ENCODE measurements around the gene TMEM108.

The TMEM108 gene

GRCh38 chr3:133162670-133163305 is 124.6 kb downstream of the TMEM108 start:
- no peak overlapping the region for H3K27ac ChIP-seq (ENCODE audit: low read depth, low read length)

GRCh38 chr3:133167340-133168024 is 129.3 kb downstream of the TMEM108 start:
- H3K9me3 ChIP-seq (ENCODE audit: control insufficient read depth, insufficient read depth, low read depth, low read length): peaks cover 14% of the 10 kb centered on the region; the same call in 1 of the 2 replicates
- no peaks in the 10 kb centered on the region for H3K4me1 ChIP-seq (ENCODE audit: control insufficient read depth, insufficient read depth, low read length)
- H3K36me3 ChIP-seq (ENCODE audit: control insufficient read depth, insufficient read depth, low read length): no peaks in the 10 kb centered on the region
- no peaks in the 10 kb centered on the region for H3K27me3 ChIP-seq (ENCODE audit: control insufficient read depth, insufficient read depth, low read length)
- H3K27ac ChIP-seq (ENCODE audit: low read depth, low read length): no peak overlapping the region
- no peak overlapping the region for H3K4me3 ChIP-seq (ENCODE audit: low read depth, low read length)
- H3K9ac ChIP-seq (ENCODE audit: low read length): no peak overlapping the region

More at GRCh38 chr3:133162670-133163305, 124.6 kb downstream of the TMEM108 start:
- Histone ChIP-seq H3K4me3 (ENCODE audit: low read depth, low read length) (no peak overlapping the region), H3K27me3 (ENCODE audit: control insufficient read depth, insufficient read depth, low read length) (no peaks in the 10 kb centered on the region), H3K9ac (ENCODE audit: low read length) (no peak overlapping the region), H3K36me3 (ENCODE audit: control insufficient read depth, insufficient read depth, low read length) (no peaks in the 10 kb centered on the region), H3K9me3 (ENCODE audit: control insufficient read depth, insufficient read depth, low read depth, low read length) (peaks cover 12% of the 10 kb centered on the region; the same call in 1 of the 2 replicates), H3K4me1 (ENCODE audit: control insufficient read depth, insufficient read depth, low read length) (no peaks in the 10 kb centered on the region)

- H3K9ac ChIP-seq (ENCODE audit: low read length): no peak overlapping the region
- H3K4me3 ChIP-seq (ENCODE audit: low read depth, low read length): no peak overlapping the region
- H3K27me3 ChIP-seq (ENCODE audit: control insufficient read depth, insufficient read depth, low read length): no peaks in the 10 kb centered on the region
- peaks cover 17% of the 10 kb centered on the region; the same call in 1 of the 2 replicates for H3K9me3 ChIP-seq (ENCODE audit: control insufficient read depth, insufficient read depth, low read depth, low read length)
- no peaks in the 10 kb centered on the region for H3K4me1 ChIP-seq (ENCODE audit: control insufficient read depth, insufficient read depth, low read length)
- H3K36me3 ChIP-seq (ENCODE audit: control insufficient read depth, insufficient read depth, low read length): no peaks in the 10 kb centered on the region
- H3K27ac ChIP-seq (ENCODE audit: low read depth, low read length): no peak overlapping the region
Observed at GRCh38 chr3:133168025-133168401, 129.8 kb downstream of the TMEM108 start.

GRCh38 chr3:133169331-133170068 is 131.3 kb downstream of the TMEM108 start:
- H3K36me3 ChIP-seq (ENCODE audit: control insufficient read depth, insufficient read depth, low read length): no peaks in the 10 kb centered on the region
- peaks cover 30% of the 10 kb centered on the region; the same call in 1 of the 2 replicates for H3K9me3 ChIP-seq (ENCODE audit: control insufficient read depth, insufficient read depth, low read depth, low read length)
- no peaks in the 10 kb centered on the region for H3K4me1 ChIP-seq (ENCODE audit: control insufficient read depth, insufficient read depth, low read length)
- H3K27ac ChIP-seq (ENCODE audit: low read depth, low read length): no peak overlapping the region
- no peaks in the 10 kb centered on the region for H3K27me3 ChIP-seq (ENCODE audit: control insufficient read depth, insufficient read depth, low read length)
- H3K9ac ChIP-seq (ENCODE audit: low read length): no peak overlapping the region
- no peak overlapping the region for H3K4me3 ChIP-seq (ENCODE audit: low read depth, low read length)

- Histone ChIP-seq H3K36me3 (ENCODE audit: control insufficient read depth, insufficient read depth, low read length) (no peaks in the 10 kb centered on the region), H3K4me1 (ENCODE audit: control insufficient read depth, insufficient read depth, low read length) (no peaks in the 10 kb centered on the region), H3K27me3 (ENCODE audit: control insufficient read depth, insufficient read depth, low read length) (no peaks in the 10 kb centered on the region), H3K9me3 (ENCODE audit: control insufficient read depth, insufficient read depth, low read depth, low read length) (peaks cover 27% of the 10 kb centered on the region; the same call in 1 of the 2 replicates), H3K9ac (ENCODE audit: low read length) (no peak overlapping the region), H3K4me3 (ENCODE audit: low read depth, low read length) (no peak overlapping the region), H3K27ac (ENCODE audit: low read depth, low read length) (no peak overlapping the region)
Observed at GRCh38 chr3:133171831-133172230, 133.6 kb downstream of the TMEM108 start.

GRCh38 chr3:133181392-133182150 is 143.4 kb downstream of the TMEM108 start:
- H3K4me1 ChIP-seq (ENCODE audit: control insufficient read depth, insufficient read depth, low read length): no peaks in the 10 kb centered on the region
- no peak overlapping the region for H3K9ac ChIP-seq (ENCODE audit: low read length)
- H3K27me3 ChIP-seq (ENCODE audit: control insufficient read depth, insufficient read depth, low read length): no peaks in the 10 kb centered on the region
- no peaks in the 10 kb centered on the region for H3K36me3 ChIP-seq (ENCODE audit: control insufficient read depth, insufficient read depth, low read length)
- no peak overlapping the region for H3K4me3 ChIP-seq (ENCODE audit: low read depth, low read length)
- H3K27ac ChIP-seq (ENCODE audit: low read depth, low read length): no peak overlapping the region
- no peaks in the 10 kb centered on the region for H3K9me3 ChIP-seq (ENCODE audit: control insufficient read depth, insufficient read depth, low read depth, low read length)

GRCh38 chr3:133187870-133188379 is 149.7 kb downstream of the TMEM108 start:
- Histone ChIP-seq H3K4me1 (ENCODE audit: control insufficient read depth, insufficient read depth, low read length) (peaks cover 9% of the 10 kb centered on the region; the same call in 1 of the 2 replicates), H3K27me3 (ENCODE audit: control insufficient read depth, insufficient read depth, low read length) (no peaks in the 10 kb centered on the region), H3K27ac (ENCODE audit: low read depth, low read length) (no peak overlapping the region), H3K9ac (ENCODE audit: low read length) (no peak overlapping the region), H3K36me3 (ENCODE audit: control insufficient read depth, insufficient read depth, low read length) (no peaks in the 10 kb centered on the region), H3K4me3 (ENCODE audit: low read depth, low read length) (no peak overlapping the region), H3K9me3 (ENCODE audit: control insufficient read depth, insufficient read depth, low read depth, low read length) (no peaks in the 10 kb centered on the region)

GRCh38 chr3:133188996-133189395 is 150.8 kb downstream of the TMEM108 start:
- no peaks in the 10 kb centered on the region for H3K9me3 ChIP-seq (ENCODE audit: control insufficient read depth, insufficient read depth, low read depth, low read length)
- no peaks in the 10 kb centered on the region for H3K36me3 ChIP-seq (ENCODE audit: control insufficient read depth, insufficient read depth, low read length)
- H3K9ac ChIP-seq (ENCODE audit: low read length): no peak overlapping the region
- peaks cover 10% of the 10 kb centered on the region; the same call in 1 of the 2 replicates for H3K4me1 ChIP-seq (ENCODE audit: control insufficient read depth, insufficient read depth, low read length)
- no peak overlapping the region for H3K27ac ChIP-seq (ENCODE audit: low read depth, low read length)
- no peak overlapping the region for H3K4me3 ChIP-seq (ENCODE audit: low read depth, low read length)
- H3K27me3 ChIP-seq (ENCODE audit: control insufficient read depth, insufficient read depth, low read length): no peaks in the 10 kb centered on the region

GRCh38 chr3:133189893-133190292 is 151.7 kb downstream of the TMEM108 start:
- Histone ChIP-seq H3K27ac (ENCODE audit: low read depth, low read length) (no peak overlapping the region), H3K4me1 (ENCODE audit: control insufficient read depth, insufficient read depth, low read length) (peaks cover 10% of the 10 kb centered on the region; the same call in 1 of the 2 replicates), H3K9ac (ENCODE audit: low read length) (no peak overlapping the region), H3K36me3 (ENCODE audit: control insufficient read depth, insufficient read depth, low read length) (no peaks in the 10 kb centered on the region), H3K9me3 (ENCODE audit: control insufficient read depth, insufficient read depth, low read depth, low read length) (no peaks in the 10 kb centered on the region), H3K4me3 (ENCODE audit: low read depth, low read length) (no peak overlapping the region), H3K27me3 (ENCODE audit: control insufficient read depth, insufficient read depth, low read length) (no peaks in the 10 kb centered on the region)

GRCh38 chr3:133191818-133192217 is 153.6 kb downstream of the TMEM108 start:
- Histone ChIP-seq H3K4me1 (ENCODE audit: control insufficient read depth, insufficient read depth, low read length) (peaks cover 10% of the 10 kb centered on the region; the same call in 1 of the 2 replicates), H3K9me3 (ENCODE audit: control insufficient read depth, insufficient read depth, low read depth, low read length) (no peaks in the 10 kb centered on the region)

More at GRCh38 chr3:133191818-133192217, 153.6 kb downstream of the TMEM108 start:
- Histone ChIP-seq H3K27me3 (ENCODE audit: control insufficient read depth, insufficient read depth, low read length) (no peaks in the 10 kb centered on the region), H3K36me3 (ENCODE audit: control insufficient read depth, insufficient read depth, low read length) (no peaks in the 10 kb centered on the region), H3K4me3 (ENCODE audit: low read depth, low read length) (no peak overlapping the region), H3K9ac (ENCODE audit: low read length) (no peak overlapping the region), H3K27ac (ENCODE audit: low read depth, low read length) (no peak overlapping the region)

All from HUES6 (cell line).